WTC11 (cell line): ENCODE results near the gene KRT20.

Experiments used
- CTCF ChIP-seq: fragments of 200-600 bp; IDR thresholded peaks from 2 replicates; pipeline ENCODE4 v1.8.0; 2022; ENCODE audit warnings: antibody characterized with exemption
- MAX ChIP-seq: sonication (generic); formaldehyde crosslinking; IDR thresholded peaks from 2 replicates; pipeline ENCODE4 v1.8.0; 2022; ENCODE audit warnings: mild to moderate bottlenecking, missing genetic modification reagents
- NR2C2 ChIP-seq: sonication (generic); formaldehyde crosslinking; IDR thresholded peaks from 2 replicates; pipeline ENCODE4 v1.8.0; 2022; ENCODE audit warnings: mild to moderate bottlenecking, missing genetic modification reagents
- RORB ChIP-seq: fragments of 250-450 bp; sonication (Bioruptor Pico); IDR thresholded peaks from 2 replicates; pipeline ENCODE4 v1.9.0; 2021; ENCODE audit warnings: mild to moderate bottlenecking
- STAT6 ChIP-seq: sonication (generic); formaldehyde crosslinking; conservative IDR thresholded peaks from 2 replicates; pipeline ENCODE4 v1.8.1; 2023; ENCODE audit warnings: mild to moderate bottlenecking, low read depth, missing genetic modification reagents, moderate library complexity
- TEAD4 ChIP-seq: sonication (generic); formaldehyde crosslinking; IDR thresholded peaks from 2 replicates; pipeline ENCODE4 v1.8.0; 2022; ENCODE audit warnings: mild to moderate bottlenecking, missing genetic modification reagents
- USF1 ChIP-seq: sonication (generic); formaldehyde crosslinking; IDR thresholded peaks from 2 replicates; pipeline ENCODE4 v1.8.0; 2022; ENCODE audit warnings: mild to moderate bottlenecking, missing genetic modification reagents

- TF ChIP-seq CTCF (no peak), MAX (CRISPR knock-in tag) (no peak), NR2C2 (CRISPR knock-in tag) (no peak), RORB (CRISPR knock-in tag) (no peak), STAT6 (no peak), USF1 (CRISPR knock-in tag) (no peak), TEAD4 (no peak)
These were observed 11.8 kb downstream of the KRT20 start for GRCh38 chr17:40873255-40873654.
